SU-DHL-6 (cell line): Measurements from ENCODE around the gene CELSR1.

Experiments used
- H2AFZ ChIP-seq: fragments of 200-600 bp; sonication (generic); 2 replicates; pipeline ENCODE4 v1.6.1; 2014; ENCODE audit warnings: low read depth, mild to moderate bottlenecking, moderate library complexity, mixed read lengths, antibody characterized with exemption, low read length; ENCODE audit not compliant: severe bottlenecking
- H3F3A ChIP-seq: fragments of 200-600 bp; shearing (Covaris generic); 2 replicates; pipeline ENCODE4 v1.6.0; 2016; ENCODE audit warnings: antibody characterized with exemption, mild to moderate bottlenecking; ENCODE audit not compliant: insufficient read depth
- H3K27ac ChIP-seq: fragments of 200-600 bp; sonication (generic); 2 replicates; pipeline ENCODE4 v1.5.1; 2016; ENCODE audit warnings: low read depth, mild to moderate bottlenecking, low read length, moderate library complexity, mixed read lengths
- H3K27me3 ChIP-seq: fragments of 200-600 bp; sonication (generic), shearing (Covaris generic); 2 replicates; pipeline ENCODE4 v1.6.0; 2014; ENCODE audit warnings: mild to moderate bottlenecking, low read length
- H3K36me3 ChIP-seq: fragments of 200-600 bp; sonication (generic); 2 replicates; pipeline ENCODE4 v1.6.1; 2014; ENCODE audit warnings: mild to moderate bottlenecking, low read length, mixed read lengths
- H3K4me2 ChIP-seq: fragments of 300-600, 200-600 bp; shearing (Covaris generic), sonication (generic); 2 replicates; pipeline ENCODE4 v1.6.0; 2014; ENCODE audit warnings: low read length, low read depth, mild to moderate bottlenecking; ENCODE audit not compliant: poor library complexity, severe bottlenecking
- H3K4me3 ChIP-seq: fragments of 200-600 bp; sonication (generic); 2 replicates; pipeline ENCODE4 v1.5.1; 2014; ENCODE audit warnings: antibody characterized with exemption, low read length, mild to moderate bottlenecking, mixed read lengths; ENCODE audit not compliant: insufficient read depth, poor library complexity, severe bottlenecking
- H3K79me2 ChIP-seq: fragments of 200-600 bp; sonication (generic); 2 replicates; pipeline ENCODE4 v1.6.1; 2014; ENCODE audit warnings: mild to moderate bottlenecking, low read length, moderate library complexity; ENCODE audit not compliant: insufficient read depth
- H3K9ac ChIP-seq: fragments of 200-600 bp; sonication (generic); 2 replicates; pipeline ENCODE4 v1.7.0; 2014; ENCODE audit warnings: mild to moderate bottlenecking, low read length
- H3K9me2 ChIP-seq: fragments of 200-600 bp; sonication (generic); replicated peaks from 2 replicates; pipeline ENCODE4 v1.6.1; 2014; ENCODE audit warnings: low read length; ENCODE audit not compliant: insufficient read depth
- H3K9me3 ChIP-seq: fragments of 200-600 bp; sonication (generic); 2 replicates; pipeline ENCODE4 v1.6.1; 2014; ENCODE audit warnings: low read length, mixed read lengths; ENCODE audit not compliant: insufficient read depth
- H4K20me1 ChIP-seq: fragments of 200-600 bp; sonication (generic); 2 replicates; pipeline ENCODE4 v1.6.1; 2014; ENCODE audit warnings: low read depth, mild to moderate bottlenecking, antibody characterized with exemption, low read length, moderate library complexity, mixed read lengths
- CTCF ChIP-seq: fragments of 200-600 bp; sonication (generic); IDR thresholded peaks from one replicate; pipeline ENCODE4 v1.5.1; 2017; ENCODE audit warnings: antibody characterized with exemption, mild to moderate bottlenecking, low read length, moderate library complexity; ENCODE audit not compliant: insufficient read depth, poor library complexity, severe bottlenecking
- EZH2phosphoT487 ChIP-seq: fragments of 200-600 bp; sonication (generic), shearing (Covaris generic); conservative IDR thresholded peaks from 2 replicates; pipeline ENCODE4 v1.6.1; 2018; ENCODE audit warnings: mild to moderate bottlenecking, antibody characterized with exemption, low read length, moderate library complexity, mixed read lengths

The CELSR1 gene

DNA sequence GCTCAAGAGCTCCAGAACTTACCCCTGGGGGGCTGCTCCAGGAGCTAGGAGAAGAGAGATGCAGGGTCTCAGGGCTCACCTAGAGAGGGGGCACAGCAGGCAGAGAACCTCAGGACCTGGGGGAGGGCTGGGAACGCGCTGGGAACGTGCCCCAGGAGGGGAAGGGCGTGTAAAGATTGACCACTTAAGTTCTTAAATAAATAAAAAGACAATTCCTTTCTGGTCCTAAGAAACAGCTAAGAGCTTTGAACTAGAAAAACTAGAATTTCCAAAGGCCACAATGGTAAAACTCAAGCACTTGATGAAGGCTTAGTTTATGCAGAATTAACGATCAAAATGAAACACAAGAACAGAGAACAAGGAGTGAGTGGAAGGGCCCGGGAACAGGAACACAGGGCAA is 89.1 kb downstream of the CELSR1 start:
- Histone ChIP-seq H3K36me3 (no peaks in the 10 kb centered on the region), H2AFZ (no peak overlapping the region), H3K4me3 (no peak overlapping the region), H3K79me2 (no peaks in the 10 kb centered on the region), H3K9ac (no peak overlapping the region), H4K20me1 (no peaks in the 10 kb centered on the region), H3K9me2 (no peaks in the 10 kb centered on the region), H3F3A (no peaks in the 10 kb centered on the region), H3K27me3 (no peaks in the 10 kb centered on the region), H3K4me2 (no peak overlapping the region), H3K9me3 (no peaks in the 10 kb centered on the region), H3K27ac (no peak overlapping the region)
- TF ChIP-seq CTCF (no peak), EZH2phosphoT487 (no peak)

- H3K4me3 ChIP-seq = no peak overlapping the region
- H3K9me3 ChIP-seq = no peaks in the 10 kb centered on the region
- no peak overlapping the region for H3K4me2 ChIP-seq
- H3K9ac ChIP-seq = no peak overlapping the region
- H3F3A ChIP-seq = no peaks in the 10 kb centered on the region
- H3K36me3 ChIP-seq = no peaks in the 10 kb centered on the region
- no peaks in the 10 kb centered on the region for H3K27me3 ChIP-seq
- no peaks in the 10 kb centered on the region for H3K9me2 ChIP-seq
- H4K20me1 ChIP-seq = no peaks in the 10 kb centered on the region
- H2AFZ ChIP-seq = no peak overlapping the region
- H3K79me2 ChIP-seq = no peaks in the 10 kb centered on the region
- no peak overlapping the region for H3K27ac ChIP-seq
- TF ChIP-seq EZH2phosphoT487 = no peak
- TF ChIP-seq CTCF = no peak
These were observed 89.5 kb downstream of the CELSR1 start for GRCh38 chr22:46447906-46448305.

DNA sequence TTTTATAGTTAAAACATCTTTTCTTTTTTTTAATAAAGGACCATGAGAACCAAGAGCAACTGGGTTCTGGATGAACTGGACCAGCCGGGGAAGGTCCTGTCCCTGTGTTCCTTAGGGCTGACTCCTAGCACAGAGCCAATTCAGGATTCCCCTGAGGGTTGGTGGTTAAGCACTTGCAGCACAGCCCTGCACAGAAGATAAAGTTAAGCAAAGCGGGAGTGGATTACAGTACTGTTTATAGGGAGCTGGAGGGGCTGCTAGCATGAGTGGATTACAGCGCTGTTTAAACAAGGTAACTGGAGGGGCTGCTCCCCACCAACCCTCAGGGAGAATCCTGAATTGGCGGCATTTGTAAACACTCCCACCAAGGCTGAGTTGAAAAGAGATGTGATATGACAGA is 90.6 kb downstream of the CELSR1 start:
- Histone ChIP-seq H4K20me1 (no peaks in the 10 kb centered on the region), H3K4me3 (no peak overlapping the region), H3K9me3 (no peaks in the 10 kb centered on the region), H3K27me3 (no peaks in the 10 kb centered on the region), H3K4me2 (no peak overlapping the region), H3K9me2 (no peaks in the 10 kb centered on the region), H3K79me2 (no peaks in the 10 kb centered on the region), H3F3A (no peaks in the 10 kb centered on the region), H3K36me3 (no peaks in the 10 kb centered on the region), H3K9ac (no peak overlapping the region), H3K27ac (no peak overlapping the region), H2AFZ (no peak overlapping the region)
- TF ChIP-seq CTCF (no peak), EZH2phosphoT487 (no peak)
